ENCODE results near the gene KIAA0586. TPM values are rescaled to one million over a fixed set of nuclear protein-coding genes. Genes with fewer than 3 reads are reported as not detected.

The KIAA0586 gene
- total RNA-seq, 1 donor from 2014 or later, result 8.7 TPM

GRCh38 chr14:58444627-58445026 is 17.1 kb downstream of the KIAA0586 start:
- TF ChIP-seq, protein P1, sequence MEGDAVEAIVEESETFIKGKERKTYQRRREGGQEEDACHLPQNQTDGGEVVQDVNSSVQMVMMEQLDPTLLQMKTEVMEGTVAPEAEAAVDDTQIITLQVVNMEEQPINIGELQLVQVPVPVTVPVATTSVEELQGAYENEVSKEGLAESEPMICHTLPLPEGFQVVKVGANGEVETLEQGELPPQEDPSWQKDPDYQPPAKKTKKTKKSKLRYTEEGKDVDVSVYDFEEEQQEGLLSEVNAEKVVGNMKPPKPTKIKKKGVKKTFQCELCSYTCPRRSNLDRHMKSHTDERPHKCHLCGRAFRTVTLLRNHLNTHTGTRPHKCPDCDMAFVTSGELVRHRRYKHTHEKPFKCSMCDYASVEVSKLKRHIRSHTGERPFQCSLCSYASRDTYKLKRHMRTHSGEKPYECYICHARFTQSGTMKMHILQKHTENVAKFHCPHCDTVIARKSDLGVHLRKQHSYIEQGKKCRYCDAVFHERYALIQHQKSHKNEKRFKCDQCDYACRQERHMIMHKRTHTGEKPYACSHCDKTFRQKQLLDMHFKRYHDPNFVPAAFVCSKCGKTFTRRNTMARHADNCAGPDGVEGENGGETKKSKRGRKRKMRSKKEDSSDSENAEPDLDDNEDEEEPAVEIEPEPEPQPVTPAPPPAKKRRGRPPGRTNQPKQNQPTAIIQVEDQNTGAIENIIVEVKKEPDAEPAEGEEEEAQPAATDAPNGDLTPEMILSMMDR (IDR thresholded peaks at IDR 0.05; ENCODE audit: insufficient read depth, low read length, severe bottlenecking), result no peak

DNA sequence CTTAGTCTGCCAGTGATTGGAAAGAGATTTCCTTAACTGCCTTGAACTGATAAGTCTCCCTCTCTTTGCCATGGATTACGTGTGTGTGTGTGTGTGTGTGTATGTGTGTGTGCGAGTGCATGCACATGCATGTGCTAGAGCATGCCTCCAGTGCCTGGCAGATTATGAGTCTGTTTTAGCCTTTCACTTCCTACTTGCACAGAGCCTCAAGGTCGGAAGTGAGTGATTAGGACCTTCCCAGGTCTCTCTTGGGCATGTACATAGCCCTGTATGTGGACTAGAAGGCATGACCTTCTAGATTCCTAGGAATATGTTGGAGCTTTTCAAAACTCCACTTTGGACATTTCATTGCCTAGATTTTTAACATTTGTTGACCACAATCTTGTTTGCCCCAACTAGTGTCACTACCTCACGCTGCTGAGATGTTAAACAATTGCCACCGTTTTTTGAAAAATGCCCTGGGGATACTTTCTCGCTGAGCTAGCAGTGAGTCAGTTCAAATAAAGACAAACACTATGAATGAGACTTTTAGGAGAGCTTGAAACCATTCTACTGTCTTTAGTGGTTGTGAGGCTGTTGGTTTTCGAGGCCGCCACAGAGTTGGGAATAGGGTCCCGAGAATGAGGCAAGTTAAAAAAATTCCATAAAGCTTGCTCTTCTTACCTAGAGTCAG is 28.2 kb downstream of the KIAA0586 start:
- DNase-seq (ENCODE audit: low read depth), result peak; percentile 92
- Histone ChIP-seq H3K27me3 (ENCODE audit: control insufficient read depth, insufficient read depth, low read length) (no peaks in the 10 kb centered on the region), H3K4me3 (ENCODE audit: low read depth, low read length) (no peak overlapping the region), H3K36me3 (ENCODE audit: control insufficient read depth, insufficient read depth, low read length) (peaks cover 1% of the 10 kb centered on the region)
- TF ChIP-seq, protein P1 (IDR thresholded peaks at IDR 0.05; ENCODE audit: insufficient read depth, low read length, severe bottlenecking), result no peak
- peak; percentile 80 for FAIRE-seq

More at GRCh38 chr14:58444627-58445026, 17.1 kb downstream of the KIAA0586 start:
- Histone ChIP-seq H3K27me3 (ENCODE audit: control insufficient read depth, insufficient read depth, low read length) (no peaks in the 10 kb centered on the region), H3K36me3 (ENCODE audit: control insufficient read depth, insufficient read depth, low read length) (peaks cover 1% of the 10 kb centered on the region), H3K4me3 (ENCODE audit: low read depth, low read length) (no peak overlapping the region)
- no peak for FAIRE-seq
- DNase-seq (ENCODE audit: low read depth), result no peak

- TF ChIP-seq, protein P1 (IDR thresholded peaks at IDR 0.05; ENCODE audit: insufficient read depth, low read length, severe bottlenecking), result no peak
- no peak for DNase-seq (ENCODE audit: low read depth)
- Histone ChIP-seq H3K4me3 (ENCODE audit: low read depth, low read length) (no peak overlapping the region), H3K36me3 (ENCODE audit: control insufficient read depth, insufficient read depth, low read length) (peaks cover 1% of the 10 kb centered on the region), H3K27me3 (ENCODE audit: control insufficient read depth, insufficient read depth, low read length) (no peaks in the 10 kb centered on the region)
- FAIRE-seq, result no peak
These were observed 33.3 kb downstream of the KIAA0586 start for GRCh38 chr14:58460772-58461171.

GRCh38 chr14:58463147-58463546 is 35.6 kb downstream of the KIAA0586 start:
- TF ChIP-seq, protein P1 (IDR thresholded peaks at IDR 0.05; ENCODE audit: insufficient read depth, low read length, severe bottlenecking), result no peak
- Histone ChIP-seq H3K27me3 (ENCODE audit: control insufficient read depth, insufficient read depth, low read length) (no peaks in the 10 kb centered on the region), H3K36me3 (ENCODE audit: control insufficient read depth, insufficient read depth, low read length) (no peaks in the 10 kb centered on the region), H3K4me3 (ENCODE audit: low read depth, low read length) (no peak overlapping the region)
- DNase-seq (ENCODE audit: low read depth), result no peak
- no peak for FAIRE-seq

DNA sequence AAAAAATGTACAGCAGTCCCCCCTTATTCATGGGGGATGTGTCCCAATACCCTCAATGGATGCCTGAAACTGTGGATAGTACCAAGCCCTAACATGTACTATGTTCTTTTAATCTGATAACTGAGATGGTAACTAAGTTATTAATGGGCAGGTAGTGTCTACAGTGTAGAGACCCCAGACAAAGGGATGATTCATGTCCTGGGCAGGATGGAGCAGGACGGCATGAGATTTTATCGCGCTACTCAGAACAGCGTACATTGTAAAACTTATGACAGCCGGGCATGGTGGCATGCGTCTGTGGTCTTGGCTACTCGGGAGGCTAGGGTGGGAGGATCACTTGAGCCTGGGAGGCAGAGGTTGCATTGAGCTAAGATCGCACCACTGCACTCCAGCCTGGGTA is 37.1 kb downstream of the KIAA0586 start:
- TF ChIP-seq, protein P1 (IDR thresholded peaks at IDR 0.05; ENCODE audit: insufficient read depth, low read length, severe bottlenecking), result no peak
- Histone ChIP-seq H3K4me3 (ENCODE audit: low read depth, low read length) (no peak overlapping the region), H3K36me3 (ENCODE audit: control insufficient read depth, insufficient read depth, low read length) (no peaks in the 10 kb centered on the region), H3K27me3 (ENCODE audit: control insufficient read depth, insufficient read depth, low read length) (no peaks in the 10 kb centered on the region)
- FAIRE-seq (no peak), DNase-seq (ENCODE audit: low read depth) (peak; percentile 40)

DNA sequence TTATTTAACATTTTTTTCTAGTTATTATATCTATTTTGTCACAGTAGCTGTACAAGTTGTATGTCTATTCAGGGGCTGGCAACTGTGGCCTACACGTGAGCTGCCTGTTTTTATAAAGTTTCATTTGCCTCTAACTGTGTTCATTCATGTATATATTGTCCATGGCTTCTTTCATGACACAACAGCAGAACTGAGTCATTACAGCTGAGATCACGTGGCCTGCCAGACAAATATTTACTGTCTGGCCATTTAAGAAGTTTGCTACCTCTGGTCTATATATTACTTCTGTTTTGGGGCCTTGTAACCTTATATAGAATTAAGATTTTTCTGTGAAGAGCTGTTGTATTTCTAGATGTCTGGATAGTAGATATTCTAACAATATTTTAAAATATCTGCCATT is 37.9 kb downstream of the KIAA0586 start:
- TF ChIP-seq, protein P1 (IDR thresholded peaks at IDR 0.05; ENCODE audit: insufficient read depth, low read length, severe bottlenecking), result no peak
- H3K36me3 ChIP-seq (ENCODE audit: control insufficient read depth, insufficient read depth, low read length), result no peaks in the 10 kb centered on the region
- no peak for FAIRE-seq
- H3K27me3 ChIP-seq (ENCODE audit: control insufficient read depth, insufficient read depth, low read length), result no peaks in the 10 kb centered on the region
- no peak overlapping the region for H3K4me3 ChIP-seq (ENCODE audit: low read depth, low read length)
- DNase-seq (ENCODE audit: low read depth), result peak; percentile 83
